HEK293T (cell line): ENCODE data around the gene TMEM260.

Experiments used
- BHLHE40 ChIP-seq: fragments of 450-650 bp; IDR thresholded peaks from 2 replicates; pipeline ENCODE4 v1.6.1; 2016; ENCODE audit warnings: mild to moderate bottlenecking, moderate library complexity, borderline replicate concordance
- CTBP1 ChIP-seq: fragments of 450-650 bp; IDR thresholded peaks from 2 replicates; pipeline ENCODE4 v1.6.1; 2016; ENCODE audit warnings: borderline replicate concordance
- FOXK2 ChIP-seq: fragments of 450-650 bp; IDR thresholded peaks from 2 replicates; pipeline ENCODE4 v1.6.1; 2016; ENCODE audit warnings: mild to moderate bottlenecking
- FOXM1 ChIP-seq: fragments of 450-650 bp; IDR thresholded peaks from 2 replicates; pipeline ENCODE4 v1.6.1; 2017; ENCODE audit warnings: mild to moderate bottlenecking, borderline replicate concordance
- SP1 ChIP-seq: fragments of 450-650 bp; IDR thresholded peaks from 2 replicates; pipeline ENCODE4 v1.6.1; 2017
- ZNF384 ChIP-seq: fragments of 450-650 bp; IDR thresholded peaks from 2 replicates; pipeline ENCODE4 v1.6.1; 2016

- TF ChIP-seq FOXM1 (no peak), FOXK2 (no peak), ZNF384 (no peak), BHLHE40 (no peak), SP1 (no peak), CTBP1 (no peak)
These were observed 14.8 kb downstream of the TMEM260 start for GRCh38 chr14:56594428-56594827.
